ENCODE results near the gene THADA. TPM values are rescaled to one million over a fixed set of nuclear protein-coding genes. Genes with fewer than 3 reads are reported as not detected.

Gene THADA
- total RNA-seq, 1 experiment from 2014 or later = 29.3 TPM

DNA sequence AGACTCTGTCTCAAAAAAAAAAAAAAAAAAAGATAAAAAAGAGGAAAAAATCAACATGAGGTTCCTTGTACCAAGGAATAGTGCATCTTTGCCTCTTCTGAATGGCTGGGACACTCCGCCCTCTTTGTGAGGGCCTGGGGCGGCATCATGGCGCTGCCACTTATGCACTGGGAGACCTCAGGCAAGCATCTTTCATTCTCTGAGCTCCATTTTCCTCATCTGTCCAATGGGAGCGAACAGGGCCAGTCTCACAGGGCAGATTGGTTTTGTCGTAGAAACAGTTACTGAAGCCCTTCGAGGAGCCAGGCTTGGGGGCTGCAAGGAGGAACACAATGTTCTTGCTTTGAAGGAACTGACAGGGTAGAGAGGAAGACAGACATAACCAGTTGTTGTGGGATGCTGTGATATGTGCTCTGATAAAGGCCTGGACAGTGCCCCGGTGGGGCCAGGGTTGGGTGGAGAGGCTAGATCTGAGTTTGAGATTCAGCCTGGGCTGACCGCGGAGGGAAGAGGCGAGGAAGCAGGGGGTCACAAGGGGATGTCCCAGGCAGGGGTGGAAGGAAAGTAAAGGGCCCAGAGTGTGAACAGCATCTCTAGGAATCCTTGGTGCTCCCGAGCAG, 383.5 kb downstream of the THADA start:
- no peak for DNase-seq (ENCODE audit: low read depth)

- peak; percentile 90 for DNase-seq (ENCODE audit: low read depth)
Measured at GRCh38 chr2:43210467-43211303, 385.2 kb downstream of the THADA start.

DNA sequence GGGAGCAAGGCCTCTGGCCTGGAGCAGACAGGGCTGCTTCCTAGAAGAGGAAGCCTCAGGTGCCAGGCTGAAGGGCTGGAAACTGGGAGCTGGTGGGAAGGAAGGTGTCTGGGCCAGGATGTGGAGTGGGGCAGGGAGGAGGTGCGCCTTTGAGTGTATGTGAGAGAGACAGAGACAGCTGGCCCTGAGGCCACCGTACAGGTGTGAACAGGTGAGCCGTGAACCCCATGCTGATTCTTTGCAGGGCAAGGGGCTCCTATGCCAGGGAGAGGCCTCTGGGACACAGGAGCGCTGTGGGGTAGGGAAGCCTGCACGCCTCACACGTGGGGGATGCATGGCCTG, 385.7 kb downstream of the THADA start:
- no peak for DNase-seq (ENCODE audit: low read depth)

DNA sequence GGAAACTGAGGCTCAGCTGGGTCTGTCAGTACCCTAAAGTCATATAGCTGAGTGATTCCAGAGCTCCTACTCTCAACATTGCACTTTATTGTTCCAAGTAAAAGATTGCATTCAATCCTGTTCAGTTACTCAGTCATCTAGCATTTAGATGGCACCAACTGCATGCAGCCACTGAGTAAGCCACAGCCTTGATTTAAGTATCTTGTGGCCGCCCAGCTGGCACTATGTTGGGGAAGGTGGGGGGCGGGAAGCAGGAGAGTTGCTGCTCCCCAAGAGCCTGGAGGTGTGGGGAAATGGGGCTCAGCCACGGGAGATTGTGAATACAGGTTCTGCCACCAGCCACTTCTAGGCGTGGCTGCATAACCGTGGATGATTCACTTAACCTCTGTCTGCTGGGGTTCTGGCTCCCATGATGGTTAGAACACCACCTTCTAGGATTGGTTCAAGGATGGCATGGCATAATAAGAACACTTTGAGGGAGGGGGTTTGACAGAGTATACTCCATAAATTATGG, 386.6 kb downstream of the THADA start:
- no peak for DNase-seq (ENCODE audit: low read depth)

- no peak for DNase-seq (ENCODE audit: low read depth)
Measured at GRCh38 chr2:43207553-43208300, 388.1 kb downstream of the THADA start.

DNA sequence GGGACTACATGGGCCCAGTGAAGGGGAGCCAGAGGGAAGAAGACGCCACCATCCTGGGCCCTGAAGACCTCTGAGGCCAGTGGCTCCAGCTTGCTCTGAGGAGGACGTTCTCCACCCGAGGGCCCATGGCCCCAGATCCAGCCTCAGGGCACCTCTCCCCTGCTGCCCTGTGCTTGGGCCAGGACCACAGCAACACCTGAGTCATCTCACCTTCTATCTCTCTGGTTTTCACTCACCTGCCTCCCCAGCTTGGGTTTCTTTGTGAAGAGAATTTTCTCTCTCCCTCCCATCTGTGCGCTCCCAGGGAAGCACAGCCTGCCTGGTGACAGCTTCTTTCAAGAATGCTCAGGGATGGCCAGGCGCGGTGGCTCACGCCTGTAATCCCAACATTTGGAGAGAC, 389.2 kb downstream of the THADA start:
- DNase-seq (ENCODE audit: low read depth) = no peak

DNA sequence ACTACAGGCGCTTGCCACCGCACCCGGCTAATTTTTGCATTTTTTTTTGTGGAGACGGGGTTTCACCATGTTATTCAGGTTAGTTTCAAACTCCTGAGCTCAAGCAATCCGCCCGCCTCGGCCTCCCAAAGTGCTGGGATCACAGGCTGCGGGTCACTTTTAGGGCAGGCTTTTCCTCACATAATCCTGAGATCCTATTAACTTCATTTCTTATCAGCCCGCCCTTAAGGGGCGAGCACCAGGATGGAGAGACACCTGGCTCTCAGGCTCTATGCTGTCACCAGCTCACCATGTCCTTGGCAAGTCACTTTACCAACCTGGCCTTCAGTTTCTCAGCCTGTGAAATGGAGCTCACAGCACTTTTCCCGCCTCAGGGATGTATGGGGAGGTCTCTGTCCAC, 392.5 kb downstream of the THADA start:
- DNase-seq (ENCODE audit: low read depth) = no peak

DNA sequence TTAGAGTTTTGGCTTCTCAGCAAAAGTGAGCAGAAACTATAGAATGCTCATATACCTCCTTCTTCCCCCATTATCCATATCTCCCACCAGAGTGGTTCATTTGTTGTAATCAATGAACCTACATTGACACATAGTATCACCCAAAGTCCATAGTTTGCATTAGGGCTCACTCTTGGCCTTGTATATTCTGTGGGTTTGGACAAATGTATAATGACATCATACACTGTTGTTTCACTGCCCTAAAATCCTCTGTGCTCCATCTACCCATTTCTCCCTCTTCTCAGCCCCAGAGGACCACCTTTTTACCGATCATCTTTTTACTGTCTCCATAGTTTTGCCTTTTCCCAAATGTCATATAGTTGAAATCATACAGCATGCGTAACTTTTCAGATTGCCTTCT, 393.5 kb downstream of the THADA start:
- no peak for DNase-seq (ENCODE audit: low read depth)

GRCh38 chr2:43201497-43201896, 394.3 kb downstream of the THADA start:
- DNase-seq (ENCODE audit: low read depth) = no peak

GRCh38 chr2:43201016-43201415, 394.8 kb downstream of the THADA start:
- DNase-seq (ENCODE audit: low read depth) = no peak

DNA sequence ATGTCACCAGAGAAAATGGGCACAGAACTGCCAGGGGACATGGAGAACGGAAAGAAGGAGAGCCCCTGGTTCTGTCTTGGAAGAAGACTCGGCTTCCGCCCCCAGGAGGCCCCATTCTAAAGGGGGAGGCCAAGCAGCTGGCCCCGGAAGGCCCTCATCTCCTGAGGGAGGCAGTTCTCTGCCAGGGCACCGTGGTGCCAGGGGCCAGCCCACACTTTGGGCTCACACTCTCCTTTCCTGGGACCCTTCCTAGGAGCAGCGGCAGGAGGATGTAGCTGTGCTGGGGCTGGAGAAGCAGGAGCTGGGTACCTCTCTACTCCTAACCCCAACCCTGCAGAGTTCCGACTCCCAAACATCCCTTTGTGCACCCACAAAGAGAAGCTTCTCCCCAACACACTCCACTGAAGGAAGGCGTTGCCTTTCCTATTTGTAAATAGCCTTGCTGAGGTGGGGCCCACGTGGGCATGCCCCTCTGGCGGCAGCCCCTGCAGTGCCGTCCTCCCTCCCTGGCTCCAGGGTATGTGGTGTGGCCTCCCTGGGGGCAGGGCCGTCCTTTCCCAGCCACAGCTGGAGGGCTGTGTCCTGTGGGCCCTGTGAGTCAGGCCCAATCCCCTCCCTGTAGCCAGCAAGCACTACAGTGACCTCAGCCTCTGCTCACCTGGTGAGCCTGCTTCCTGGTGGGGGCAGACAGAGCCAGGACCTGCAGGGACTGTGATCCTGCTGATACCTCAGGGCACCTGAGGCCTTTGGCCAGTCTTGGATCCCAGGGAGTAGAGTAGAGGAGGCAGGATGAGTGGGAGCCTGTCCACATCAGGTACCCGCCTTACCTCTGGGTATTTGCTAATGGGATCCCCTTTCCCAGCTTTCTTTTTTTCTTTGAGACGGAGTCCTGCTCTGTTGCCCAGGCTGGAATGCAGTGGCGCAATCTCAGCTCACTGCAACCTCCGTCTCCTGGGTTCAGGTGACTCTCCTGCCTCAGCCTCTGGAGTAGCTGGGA, 396.0 kb downstream of the THADA start:
- peak; percentile 80 for DNase-seq (ENCODE audit: low read depth)

DNA sequence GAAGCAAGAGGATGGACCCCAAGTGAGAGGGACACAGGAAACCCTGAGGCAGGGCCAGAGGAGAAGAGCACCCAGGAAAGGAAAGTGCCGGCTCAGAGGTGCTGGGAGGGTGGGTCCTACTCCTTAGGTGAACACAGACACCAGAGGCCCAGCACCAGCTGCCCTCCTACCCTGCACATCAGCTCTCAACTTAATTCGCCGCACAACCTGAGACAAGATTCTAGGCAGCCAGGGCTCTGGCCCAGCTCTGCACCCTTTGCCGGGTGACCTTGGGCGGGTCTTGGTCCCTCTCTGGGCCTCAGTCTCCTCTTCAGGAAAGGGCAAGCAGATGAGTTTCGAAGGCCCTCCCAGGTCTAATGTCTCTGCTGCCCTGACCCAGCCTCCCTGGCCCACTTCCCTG, 397.6 kb downstream of the THADA start:
- no peak for DNase-seq (ENCODE audit: low read depth)

GRCh38 chr2:43197588-43197896, 398.3 kb downstream of the THADA start:
- no peak for DNase-seq (ENCODE audit: low read depth)

DNA sequence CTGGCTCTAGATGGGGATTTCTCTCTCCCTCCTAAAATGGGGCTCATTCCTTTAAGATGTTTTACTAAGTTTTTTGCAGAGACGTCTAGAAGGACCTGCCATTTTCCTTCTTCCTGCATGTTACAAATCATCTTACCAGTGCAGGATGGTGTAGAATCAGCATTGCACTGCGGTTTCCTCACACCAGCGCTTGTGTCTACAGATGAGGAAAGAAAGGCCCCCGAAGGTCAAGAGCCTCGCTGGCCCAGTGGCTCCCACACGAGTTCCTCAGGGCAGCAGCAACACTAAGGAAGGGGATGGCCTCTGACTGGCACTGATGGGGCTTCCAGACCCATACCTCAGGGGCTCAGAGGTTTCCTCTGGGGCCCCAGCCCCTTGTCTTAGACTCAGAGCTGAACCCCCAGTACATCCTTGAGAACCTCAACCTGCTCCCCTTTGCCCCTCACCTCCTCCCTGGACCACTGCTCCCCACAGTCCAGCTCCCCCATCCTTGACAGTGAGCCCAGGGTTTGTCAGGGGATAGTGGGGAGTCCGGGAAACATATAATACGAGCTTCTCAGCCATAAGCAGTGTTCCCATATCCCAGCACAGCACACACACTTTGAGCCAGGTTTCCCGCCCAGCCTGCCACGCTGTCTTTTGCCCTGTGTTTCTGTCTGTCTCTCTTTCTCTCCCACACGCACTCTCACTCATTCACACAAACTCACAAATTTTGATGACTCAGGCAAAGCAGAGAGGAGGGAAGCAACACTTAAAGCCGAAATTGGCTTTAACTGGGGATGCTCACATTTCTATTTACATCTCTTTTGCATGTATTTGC, 398.9 kb downstream of the THADA start:
- DNase-seq (ENCODE audit: low read depth) = no peak

GRCh38 chr2:43194121-43194869, 401.5 kb downstream of the THADA start:
- no peak for DNase-seq (ENCODE audit: low read depth)

DNA sequence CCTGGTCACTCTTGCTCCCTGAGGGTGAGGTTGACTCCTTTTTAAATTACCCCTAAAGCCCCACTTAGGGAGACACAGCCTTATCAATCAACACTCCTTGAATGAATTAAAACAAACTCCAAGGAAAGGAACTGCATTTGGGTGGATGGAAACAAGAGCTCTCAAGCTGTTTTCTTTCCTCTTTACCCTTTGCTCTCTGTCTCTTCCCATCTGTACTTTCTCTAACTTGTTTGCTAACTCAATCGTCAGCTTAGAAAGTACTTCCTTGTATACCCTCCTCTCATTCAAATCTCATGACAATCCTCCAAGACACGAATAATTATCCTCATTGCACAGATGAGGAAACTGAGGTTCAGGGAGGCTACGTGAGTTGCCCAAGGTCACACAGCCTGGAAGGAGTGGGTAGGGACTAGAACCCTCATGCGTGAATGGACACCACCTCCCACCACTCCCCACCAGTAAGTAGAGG, 402.2 kb downstream of the THADA start:
- no peak for DNase-seq (ENCODE audit: low read depth)

DNA sequence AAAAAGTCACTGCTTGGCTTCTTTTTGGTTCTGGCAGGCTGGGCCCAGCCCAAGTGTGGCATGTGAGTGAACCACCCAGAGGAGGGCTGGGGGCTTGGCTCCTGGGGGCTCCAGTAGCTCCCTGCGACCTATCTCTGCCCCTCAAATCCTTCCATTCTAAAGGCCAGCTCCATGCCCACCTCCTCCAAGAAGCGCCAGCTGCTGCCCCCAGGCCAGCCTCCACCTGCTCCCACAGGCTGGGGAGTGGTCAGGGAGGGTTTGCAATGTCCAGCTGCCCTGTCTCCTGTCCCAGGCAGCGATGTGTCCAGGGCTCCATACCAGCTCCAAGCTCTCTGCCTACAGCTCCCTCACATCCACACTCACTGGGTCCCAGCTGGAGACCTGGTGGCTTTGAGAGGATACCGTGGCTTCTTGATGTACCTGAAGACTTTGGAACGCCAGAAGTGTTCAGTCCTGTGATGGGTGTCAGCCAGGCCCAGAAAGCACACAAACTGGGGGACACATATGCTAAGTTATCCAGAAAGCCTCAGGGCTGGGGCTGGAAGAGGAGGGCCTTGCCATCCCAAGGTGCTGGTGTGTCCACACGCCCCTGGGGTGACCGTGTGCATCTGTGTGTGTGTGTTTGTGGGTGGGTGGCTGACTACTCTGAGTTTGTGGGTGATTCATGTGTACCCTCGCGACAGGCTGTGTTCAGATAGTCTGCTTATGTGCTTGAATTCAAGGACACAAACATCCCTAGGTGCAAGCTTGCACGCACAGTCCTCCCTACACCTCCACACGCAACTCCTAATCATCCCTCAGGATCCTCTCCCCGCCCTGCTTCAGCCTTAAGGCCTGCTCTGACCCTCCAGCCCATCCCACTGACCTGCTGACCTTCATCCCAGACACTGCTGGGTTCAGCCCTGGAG, 402.8 kb downstream of the THADA start:
- no peak for DNase-seq (ENCODE audit: low read depth)

GRCh38 chr2:43191947-43192516, 403.8 kb downstream of the THADA start:
- DNase-seq (ENCODE audit: low read depth) = no peak

Measured in Daoy (cell line).